Natural killer cell (primary cell): ENCODE results near the gene KRTAP5-10. TPM values are rescaled to one million over a fixed set of nuclear protein-coding genes. Genes with fewer than 3 reads are reported as not detected.
"Not testable (repeated sequence)": the region's sequence is repeated elsewhere in the genome, so short reads cannot be mapped to it uniquely, and the experiment has no call there.

ENCODE experiments used
- ATAC-seq, 3 donors: fragments of 150-1000 bp in 2 of 3; fragments of 200-7000 bp in 1 of 3; cut with Tn5 transposase; 1 replicate in 1 of 3; 2 replicates in 2 of 3; pipeline ENCODE4 v1.10.0; 2021; ENCODE audit warnings: mild to moderate bottlenecking in 2 of 3, moderate library complexity in 2 of 3
- DNase-seq, 2 donors: peaks; one replicate each; pipeline versions ENCODE4 v3.0.0 to v3.0.0-alpha.2; 2013 to 2021; ENCODE audit warnings: mixed read lengths in 1 of 2
- H3K27ac ChIP-seq: one replicate; pipeline ENCODE4 v1.5.1; 2013; ENCODE audit warnings: mild to moderate bottlenecking, low read length
- H3K27me3 ChIP-seq: one replicate; pipeline ENCODE4 v1.6.1; 2013; ENCODE audit warnings: low read length; ENCODE audit not compliant: control insufficient read depth, insufficient read depth
- H3K36me3 ChIP-seq: one replicate; pipeline ENCODE4 v1.6.1; 2013; ENCODE audit warnings: low read length; ENCODE audit not compliant: control insufficient read depth, insufficient read depth
- H3K4me1 ChIP-seq: one replicate; pipeline ENCODE4 v1.6.1; 2013; ENCODE audit warnings: low read length; ENCODE audit not compliant: control insufficient read depth, insufficient read depth
- H3K4me3 ChIP-seq: one replicate; pipeline ENCODE4 v1.5.1; 2013; ENCODE audit warnings: low read length
- H3K9me3 ChIP-seq: one replicate; pipeline ENCODE4 v1.6.1; 2013; ENCODE audit warnings: low read length; ENCODE audit not compliant: control insufficient read depth, insufficient read depth
- H3K27ac Mint-ChIP-seq, 2 donors: one replicate each; pipeline ENCODE4 v1.8.0; 2022; ENCODE audit warnings: mild to moderate bottlenecking in 2 of 2, mixed read lengths in 2 of 2, moderate library complexity in 1 of 2
- H3K27me3 Mint-ChIP-seq, 2 donors: one replicate each; pipeline ENCODE4 v1.8.0; 2022; ENCODE audit warnings: low read depth in 2 of 2, mixed read lengths in 2 of 2
- H3K36me3 Mint-ChIP-seq: one replicate; pipeline ENCODE4 v1.8.0; 2022; ENCODE audit warnings: mixed read lengths
- H3K4me1 Mint-ChIP-seq, 2 donors: one replicate each; pipeline ENCODE4 v1.8.0; 2022; ENCODE audit warnings: mixed read lengths in 2 of 2
- H3K4me3 Mint-ChIP-seq: one replicate; pipeline ENCODE4 v1.8.0; 2022; ENCODE audit warnings: mild to moderate bottlenecking, moderate library complexity, mixed read lengths
- H3K9me3 Mint-ChIP-seq, 2 donors: one replicate each; pipeline ENCODE4 v1.8.0; 2022; ENCODE audit warnings: mixed read lengths in 2 of 2
- CTCF ChIP-seq: fragments of 200-600 bp; IDR thresholded peaks from one replicate; pipeline ENCODE4 v1.8.0; 2022; ENCODE audit warnings: antibody characterized with exemption
- WGBS: methylation state at CpG from one replicate; pipeline ENCODE4 v1.1.7; 2013; ENCODE audit warnings: missing lambda C conversion rate; ENCODE audit not compliant: insufficient coverage; 5-methylcytosine and 5-hydroxymethylcytosine counted together
- intact Hi-C: fragments of 100-400 bp; cut with micrococcal nuclease; formaldehyde crosslinking; loops from one replicate; pipeline ENCODE4 v1.14.2; 2022
- total RNA-seq, 4 donors: library from RNA; stranded (reverse); fragments of 120-200 nt in 1 of 4; gene quantifications; one replicate each; pipeline versions ENCODE4 v1.2.3 to v1.2.4, GENCODE V29; 2013 to 2022

The KRTAP5-10 gene
- total RNA-seq, 3 donors from 2014 or later (not counting 1 experiment from before 2014, with no cell fraction given), result not detected

GRCh38 chr11:71537537-71537936 is 27.8 kb upstream of the KRTAP5-10 start:
- Mint-ChIP-seq H3K4me3 (no peak overlapping the region), H3K27me3 (peaks cover 4 to 7% of the 10 kb centered on the region in 2 donors), H3K9me3 (no peaks in the 10 kb centered on the region), H3K36me3 (no peaks in the 10 kb centered on the region), H3K4me1 (no peaks in the 10 kb centered on the region), H3K27ac (no peak overlapping the region)
- H3K4me3 ChIP-seq, result no peak overlapping the region
- H3K27me3 ChIP-seq, result no peaks in the 10 kb centered on the region
- ATAC-seq, result no peak
- H3K36me3 ChIP-seq, result no peaks in the 10 kb centered on the region
- H3K4me1 ChIP-seq, result no peaks in the 10 kb centered on the region
- H3K27ac ChIP-seq, result no peak overlapping the region
- no peaks in the 10 kb centered on the region for H3K9me3 ChIP-seq
- intact Hi-C loops, result no loop called here
- no peak for TF ChIP-seq CTCF
- 94% methylated on average over 8 of the region's 9 CpGs for WGBS
- DNase-seq, result no peak

GRCh38 chr11:71537977-71538665 is 27.2 kb upstream of the KRTAP5-10 start, which contains the start of gene KRTAP5-8:
Gene KRTAP5-8 (plus strand): TSS chr11:71538025. CDS start chr11:71538056, 31 bp downstream.
- WGBS, result 11% methylated on average over 3 of the region's 4 CpGs
- H3K4me1 Mint-ChIP-seq, ATAC-seq, DNase-seq, H3K27ac ChIP-seq, H3K36me3 ChIP-seq, H3K27me3 ChIP-seq, H3K27ac Mint-ChIP-seq, H3K4me3 Mint-ChIP-seq, H3K9me3 ChIP-seq, H3K36me3 Mint-ChIP-seq, H3K4me3 ChIP-seq, intact Hi-C loops, H3K27me3 Mint-ChIP-seq, H3K9me3 Mint-ChIP-seq, H3K4me1 ChIP-seq: not testable (repeated sequence)

GRCh38 chr11:71538666-71538990 is 26.7 kb upstream of the KRTAP5-10 start:
- 83% methylated on average over 4 of the region's 4 CpGs for WGBS
- no peak for TF ChIP-seq CTCF

GRCh38 chr11:71539017-71539416 is 26.3 kb upstream of the KRTAP5-10 start:
- Mint-ChIP-seq H3K4me1 (peaks cover 6 to 13% of the 10 kb centered on the region in 2 donors), H3K27me3 (peaks cover 7 to 9% of the 10 kb centered on the region in 2 donors), H3K4me3 (no peak overlapping the region), H3K36me3 (no peaks in the 10 kb centered on the region), H3K27ac (no peak overlapping the region), H3K9me3 (no peaks in the 10 kb centered on the region)
- H3K36me3 ChIP-seq, result no peaks in the 10 kb centered on the region
- ATAC-seq (no peak), DNase-seq (no peak)
- H3K27me3 ChIP-seq, result no peaks in the 10 kb centered on the region
- 93% methylated on average over 11 of the region's 11 CpGs for WGBS
- no peak overlapping the region for H3K27ac ChIP-seq
- TF ChIP-seq CTCF, result no peak
- no peaks in the 10 kb centered on the region for H3K9me3 ChIP-seq
- intact Hi-C loops, result no loop called here
- no peak overlapping the region for H3K4me3 ChIP-seq
- H3K4me1 ChIP-seq, result no peaks in the 10 kb centered on the region

More at GRCh38 chr11:71538666-71538990, 26.7 kb upstream of the KRTAP5-10 start:
- Mint-ChIP-seq H3K36me3 (no peaks in the 10 kb centered on the region), H3K27me3 (peaks cover 7 to 9% of the 10 kb centered on the region in 2 donors), H3K9me3 (no peaks in the 10 kb centered on the region), H3K4me3 (no peak overlapping the region), H3K4me1 (peaks cover 2 to 9% of the 10 kb centered on the region in 2 donors), H3K27ac (no peak overlapping the region)
- H3K4me3 ChIP-seq, result no peak overlapping the region
- DNase-seq (no peak), ATAC-seq (no peak)
- no peaks in the 10 kb centered on the region for H3K4me1 ChIP-seq
- no peaks in the 10 kb centered on the region for H3K27me3 ChIP-seq
- intact Hi-C loops, result no loop called here
- H3K27ac ChIP-seq, result no peak overlapping the region
- H3K9me3 ChIP-seq, result no peaks in the 10 kb centered on the region
- no peaks in the 10 kb centered on the region for H3K36me3 ChIP-seq

- DNase-seq, ATAC-seq, H3K4me3 ChIP-seq, H3K9me3 Mint-ChIP-seq, intact Hi-C loops, H3K27ac ChIP-seq, H3K27ac Mint-ChIP-seq, H3K27me3 ChIP-seq, H3K4me3 Mint-ChIP-seq, H3K4me1 ChIP-seq, H3K36me3 ChIP-seq, H3K27me3 Mint-ChIP-seq, H3K36me3 Mint-ChIP-seq, H3K9me3 ChIP-seq: not testable (repeated sequence)
- peaks cover 7 to 17% of the 10 kb centered on the region in 2 donors for H3K4me1 Mint-ChIP-seq
- 78% methylated on average over 10 of the region's 11 CpGs for WGBS
Measured at GRCh38 chr11:71539971-71540370, 25.4 kb upstream of the KRTAP5-10 start.
